Mesenchymal stem cell (in vitro differentiated cells and primary cell): ENCODE measurements around the gene POLE4.

Experiments
- DNase-seq: peaks from one replicate; pipeline ENCODE4 v3.0.0-alpha.2; 2013
- H2AFZ ChIP-seq: one replicate; pipeline ENCODE4 v1.6.1; 2013; ENCODE audit warnings: low read depth, mild to moderate bottlenecking, control low read depth, inconsistent platforms, low read length, moderate library complexity
- H2AK5ac ChIP-seq: 2 replicates; pipeline ENCODE4 v1.6.1; 2013; ENCODE audit warnings: low read length, moderate library complexity, mild to moderate bottlenecking, inconsistent platforms; ENCODE audit not compliant: severe bottlenecking
- H2BK120ac ChIP-seq: one replicate; pipeline ENCODE4 v1.6.1; 2013; ENCODE audit warnings: low read depth, mild to moderate bottlenecking, inconsistent platforms, low read length, moderate library complexity
- H2BK12ac ChIP-seq, 2 experiments: one replicate each; pipeline ENCODE4 v1.6.1; 2013; ENCODE audit warnings: inconsistent platforms in 2 of 2, low read length in 2 of 2, mild to moderate bottlenecking in 2 of 2, moderate library complexity in 2 of 2, control low read depth in 1 of 2
- H2BK15ac ChIP-seq: one replicate; pipeline ENCODE4 v1.6.1; 2013; ENCODE audit warnings: mild to moderate bottlenecking, low read depth, inconsistent platforms; ENCODE audit not compliant: poor library complexity, severe bottlenecking
- H2BK5ac ChIP-seq: 2 replicates; pipeline ENCODE4 v1.6.1; 2013; ENCODE audit warnings: low read depth, mild to moderate bottlenecking, low read length, control low read depth, inconsistent platforms; ENCODE audit not compliant: poor library complexity, severe bottlenecking
- H3K14ac ChIP-seq, 2 experiments: one replicate each; pipeline ENCODE4 v1.6.1; 2013; ENCODE audit warnings: inconsistent platforms in 2 of 2, low read length in 2 of 2, control low read depth in 1 of 2, mild to moderate bottlenecking in 1 of 2, moderate library complexity in 1 of 2
- H3K18ac ChIP-seq, 2 experiments: one replicate each; pipeline ENCODE4 v1.6.1; 2013; ENCODE audit warnings: inconsistent platforms in 2 of 2, low read length in 2 of 2, control low read depth in 1 of 2, low read depth in 1 of 2, mild to moderate bottlenecking in 1 of 2
- H3K23ac ChIP-seq, 2 experiments: one replicate each; pipeline ENCODE4 v1.6.1; 2013; ENCODE audit warnings: inconsistent platforms in 2 of 2, low read length in 2 of 2, mild to moderate bottlenecking in 2 of 2, moderate library complexity in 2 of 2, control low read depth in 1 of 2
- H3K27ac ChIP-seq: 2 replicates; pipeline ENCODE4 v1.5.1; 2013; ENCODE audit warnings: mild to moderate bottlenecking, moderate library complexity, low read length, control low read depth, inconsistent platforms; ENCODE audit not compliant: poor library complexity, severe bottlenecking
- H3K27me3 ChIP-seq, 2 experiments: 2 replicates each; pipeline versions ENCODE4 v1.6.1 to v1.7.0; 2013; ENCODE audit warnings: low read length in 2 of 2, mild to moderate bottlenecking in 2 of 2, moderate library complexity in 2 of 2, control low read depth in 1 of 2, inconsistent platforms in 1 of 2; ENCODE audit not compliant: control insufficient read depth in 1 of 2, insufficient read depth in 1 of 2
- H3K36me3 ChIP-seq, 2 experiments: 2 replicates each; pipeline versions ENCODE4 v1.6.1 to v1.7.0; 2013; ENCODE audit warnings: low read length in 2 of 2, control low read depth in 1 of 2, inconsistent platforms in 1 of 2, low read depth in 1 of 2, mild to moderate bottlenecking in 1 of 2; ENCODE audit not compliant: insufficient read depth in 2 of 2, control insufficient read depth in 1 of 2
- H3K4ac ChIP-seq, 2 experiments: one replicate each; pipeline ENCODE4 v1.6.1; 2013; ENCODE audit warnings: inconsistent platforms in 2 of 2, low read length in 2 of 2, mild to moderate bottlenecking in 2 of 2, moderate library complexity in 2 of 2, control low read depth in 1 of 2, low read depth in 1 of 2
- H3K4me1 ChIP-seq: 2 replicates; pipeline ENCODE4 v1.6.1; 2013; ENCODE audit warnings: low read depth, low read length, control low read depth; ENCODE audit not compliant: control insufficient read depth, insufficient read depth
- H3K4me2 ChIP-seq: 2 replicates; pipeline ENCODE4 v1.6.1; 2013; ENCODE audit warnings: low read length, mild to moderate bottlenecking, inconsistent platforms; ENCODE audit not compliant: poor library complexity, severe bottlenecking
- H3K4me3 ChIP-seq, 2 experiments: 2 replicates each; pipeline versions ENCODE4 v1.5.1 to v1.7.0; 2013; ENCODE audit warnings: low read length in 2 of 2, mild to moderate bottlenecking in 2 of 2, control low read depth in 1 of 2, low read depth in 1 of 2; ENCODE audit not compliant: insufficient read depth in 1 of 2
- H3K79me1 ChIP-seq: replicated peaks from 2 replicates; pipeline ENCODE4 v1.6.1; 2013; ENCODE audit warnings: mild to moderate bottlenecking, control low read depth, low read length, inconsistent platforms; ENCODE audit not compliant: poor library complexity, severe bottlenecking
- H3K9ac ChIP-seq: 2 replicates; pipeline ENCODE4 v1.7.0; 2013; ENCODE audit warnings: mild to moderate bottlenecking, low read length, moderate library complexity
- H3K9me3 ChIP-seq: 2 replicates; pipeline ENCODE4 v1.7.0; 2013; ENCODE audit warnings: mild to moderate bottlenecking, low read length; ENCODE audit not compliant: control insufficient read depth
- H4K8ac ChIP-seq: one replicate; pipeline ENCODE4 v1.6.1; 2013; ENCODE audit warnings: inconsistent platforms, mild to moderate bottlenecking, low read length, moderate library complexity
- H4K91ac ChIP-seq: one replicate; pipeline ENCODE4 v1.6.1; 2013; ENCODE audit warnings: mild to moderate bottlenecking, low read length, inconsistent platforms
- WGBS: methylation state at CpG from one replicate; pipeline ENCODE4 v1.1.7; 2013; ENCODE audit warnings: mixed read lengths; 5-methylcytosine and 5-hydroxymethylcytosine counted together

POLE4 gene

GRCh38 chr2:74975016-74975415 is 16.6 kb downstream of the POLE4 start:
- H3K79me1 ChIP-seq = no peaks in the 10 kb centered on the region
- no peak overlapping the region for H2BK120ac ChIP-seq
- H2AFZ ChIP-seq = peak overlapping the region; percentile 24
- H4K8ac ChIP-seq = peak overlapping the region; percentile 35
- H3K4me2 ChIP-seq = no peak overlapping the region
- peak; percentile 32 for DNase-seq
- no peak overlapping the region for H3K9ac ChIP-seq
- no peak overlapping the region for H2AK5ac ChIP-seq
- H3K36me3 ChIP-seq = no peaks in the 10 kb centered on the region
- no peaks in the 10 kb centered on the region for H3K27me3 ChIP-seq
- H2BK12ac ChIP-seq = no peak overlapping the region
- no peak overlapping the region for H3K4ac ChIP-seq
- no peak overlapping the region for H3K27ac ChIP-seq
- no peak overlapping the region for H3K14ac ChIP-seq
- H3K4me1 ChIP-seq = no peaks in the 10 kb centered on the region
- H3K18ac ChIP-seq = peak overlapping the region in 1 of 2 experiments; percentile 5
- no peak overlapping the region for H2BK15ac ChIP-seq
- no peaks in the 10 kb centered on the region for H3K9me3 ChIP-seq
- no peak overlapping the region for H3K4me3 ChIP-seq
- no peak overlapping the region for H3K23ac ChIP-seq
- no peak overlapping the region for H2BK5ac ChIP-seq
- H4K91ac ChIP-seq = no peak overlapping the region
- WGBS = 65% methylated on average over 6 of the region's 7 CpGs

- Histone ChIP-seq H3K79me1 (no peaks in the 10 kb centered on the region), H3K27me3 (no peaks in the 10 kb centered on the region), H3K4ac (no peak overlapping the region), H4K91ac (no peak overlapping the region), H2BK120ac (no peak overlapping the region), H3K23ac (no peak overlapping the region), H4K8ac (no peak overlapping the region), H3K4me3 (no peak overlapping the region), H3K9ac (no peak overlapping the region), H3K14ac (no peak overlapping the region), H2AK5ac (no peak overlapping the region), H2AFZ (no peak overlapping the region), H3K4me1 (no peaks in the 10 kb centered on the region), H3K9me3 (no peaks in the 10 kb centered on the region), H2BK5ac (no peak overlapping the region), H3K4me2 (no peak overlapping the region), H3K18ac (no peak overlapping the region), H3K36me3 (no peaks in the 10 kb centered on the region), H2BK12ac (no peak overlapping the region), H3K27ac (no peak overlapping the region), H2BK15ac (no peak overlapping the region)
- DNase-seq = no peak
Observed at GRCh38 chr2:74979844-74980243, 21.4 kb downstream of the POLE4 start.

GRCh38 chr2:74982577-74982976 is 24.1 kb downstream of the POLE4 start:
- H3K27me3 ChIP-seq = no peaks in the 10 kb centered on the region
- H4K8ac ChIP-seq = no peak overlapping the region
- DNase-seq = no peak
- no peak overlapping the region for H2AFZ ChIP-seq
- no peaks in the 10 kb centered on the region for H3K36me3 ChIP-seq
- no peak overlapping the region for H3K23ac ChIP-seq
- H3K18ac ChIP-seq = no peak overlapping the region
- no peak overlapping the region for H2BK15ac ChIP-seq
- H3K4ac ChIP-seq = no peak overlapping the region
- H3K27ac ChIP-seq = no peak overlapping the region
- H3K9me3 ChIP-seq = no peaks in the 10 kb centered on the region
- H3K9ac ChIP-seq = no peak overlapping the region
- no peak overlapping the region for H3K4me3 ChIP-seq
- H3K79me1 ChIP-seq = no peaks in the 10 kb centered on the region
- H3K4me1 ChIP-seq = peaks cover 3% of the 10 kb centered on the region
- no peak overlapping the region for H3K14ac ChIP-seq
- 86% methylated on average over 2 of the region's 3 CpGs for WGBS
- no peak overlapping the region for H2BK12ac ChIP-seq
- H4K91ac ChIP-seq = no peak overlapping the region
- H2AK5ac ChIP-seq = no peak overlapping the region
- H2BK5ac ChIP-seq = no peak overlapping the region
- no peak overlapping the region for H2BK120ac ChIP-seq
- no peak overlapping the region for H3K4me2 ChIP-seq

- H2AFZ ChIP-seq = no peak overlapping the region
- no peak overlapping the region for H4K91ac ChIP-seq
- H3K4ac ChIP-seq = no peak overlapping the region
- DNase-seq = no peak
- no peak overlapping the region for H2BK120ac ChIP-seq
- no peak overlapping the region for H2BK12ac ChIP-seq
- no peak overlapping the region for H3K4me3 ChIP-seq
- H2BK15ac ChIP-seq = no peak overlapping the region
- no peak overlapping the region for H2AK5ac ChIP-seq
- H3K36me3 ChIP-seq = no peaks in the 10 kb centered on the region
- no peak overlapping the region for H3K4me2 ChIP-seq
- peaks cover 3% of the 10 kb centered on the region for H3K4me1 ChIP-seq
- H3K27me3 ChIP-seq = no peaks in the 10 kb centered on the region
- H3K18ac ChIP-seq = no peak overlapping the region
- no peak overlapping the region for H2BK5ac ChIP-seq
- no peaks in the 10 kb centered on the region for H3K79me1 ChIP-seq
- no peaks in the 10 kb centered on the region for H3K9me3 ChIP-seq
- no peak overlapping the region for H3K27ac ChIP-seq
- H3K14ac ChIP-seq = no peak overlapping the region
- WGBS = 93% methylated on average over 3 of the region's 5 CpGs
- H4K8ac ChIP-seq = no peak overlapping the region
- no peak overlapping the region for H3K9ac ChIP-seq
- H3K23ac ChIP-seq = no peak overlapping the region
Observed at GRCh38 chr2:74983631-74984392, 25.4 kb downstream of the POLE4 start.
